HFF-Myc (cell line): ENCODE measurements around the gene ABCG1.

Source experiments
- DNase-seq: peaks from one replicate; pipeline ENCODE4 v3.0.0-alpha.2; 2011; ENCODE audit warnings: low read depth; ENCODE audit errors: extremely low read depth
- H3K4me3 ChIP-seq: replicated peaks from 2 replicates; pipeline ENCODE4 v1.5.1; 2011; ENCODE audit warnings: low read depth, mild to moderate bottlenecking, control low read depth, low read length
- TF ChIP-seq, protein P1 (sequence below): IDR thresholded peaks from 2 replicates; pipeline ENCODE4 v1.5.1; 2012; ENCODE audit warnings: mild to moderate bottlenecking, low read depth, low read length, control low read depth; ENCODE audit errors: missing control alignments

ABCG1 gene

DNA sequence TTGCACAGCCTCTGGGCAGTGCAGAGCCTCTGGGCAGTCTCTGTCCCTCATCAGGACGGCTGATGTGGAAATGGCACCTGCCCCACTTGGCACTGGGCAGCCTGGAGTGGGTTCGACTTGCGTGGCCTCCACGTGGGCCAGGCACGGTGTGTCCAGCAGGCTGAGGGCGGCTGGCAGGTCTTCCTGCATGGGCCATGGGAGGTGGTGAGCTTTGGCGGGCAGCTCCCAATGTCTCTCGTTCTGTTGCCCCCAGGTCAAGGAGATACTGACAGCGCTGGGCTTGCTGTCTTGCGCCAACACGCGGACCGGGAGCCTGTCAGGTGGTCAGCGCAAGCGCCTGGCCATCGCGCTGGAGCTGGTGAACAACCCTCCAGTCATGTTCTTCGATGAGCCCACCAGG lies 63.1 kb downstream of the ABCG1 start:
- TF ChIP-seq, protein P1, sequence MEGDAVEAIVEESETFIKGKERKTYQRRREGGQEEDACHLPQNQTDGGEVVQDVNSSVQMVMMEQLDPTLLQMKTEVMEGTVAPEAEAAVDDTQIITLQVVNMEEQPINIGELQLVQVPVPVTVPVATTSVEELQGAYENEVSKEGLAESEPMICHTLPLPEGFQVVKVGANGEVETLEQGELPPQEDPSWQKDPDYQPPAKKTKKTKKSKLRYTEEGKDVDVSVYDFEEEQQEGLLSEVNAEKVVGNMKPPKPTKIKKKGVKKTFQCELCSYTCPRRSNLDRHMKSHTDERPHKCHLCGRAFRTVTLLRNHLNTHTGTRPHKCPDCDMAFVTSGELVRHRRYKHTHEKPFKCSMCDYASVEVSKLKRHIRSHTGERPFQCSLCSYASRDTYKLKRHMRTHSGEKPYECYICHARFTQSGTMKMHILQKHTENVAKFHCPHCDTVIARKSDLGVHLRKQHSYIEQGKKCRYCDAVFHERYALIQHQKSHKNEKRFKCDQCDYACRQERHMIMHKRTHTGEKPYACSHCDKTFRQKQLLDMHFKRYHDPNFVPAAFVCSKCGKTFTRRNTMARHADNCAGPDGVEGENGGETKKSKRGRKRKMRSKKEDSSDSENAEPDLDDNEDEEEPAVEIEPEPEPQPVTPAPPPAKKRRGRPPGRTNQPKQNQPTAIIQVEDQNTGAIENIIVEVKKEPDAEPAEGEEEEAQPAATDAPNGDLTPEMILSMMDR: no peak
- DNase-seq: no peak
- H3K4me3 ChIP-seq: no peak overlapping the region

DNA sequence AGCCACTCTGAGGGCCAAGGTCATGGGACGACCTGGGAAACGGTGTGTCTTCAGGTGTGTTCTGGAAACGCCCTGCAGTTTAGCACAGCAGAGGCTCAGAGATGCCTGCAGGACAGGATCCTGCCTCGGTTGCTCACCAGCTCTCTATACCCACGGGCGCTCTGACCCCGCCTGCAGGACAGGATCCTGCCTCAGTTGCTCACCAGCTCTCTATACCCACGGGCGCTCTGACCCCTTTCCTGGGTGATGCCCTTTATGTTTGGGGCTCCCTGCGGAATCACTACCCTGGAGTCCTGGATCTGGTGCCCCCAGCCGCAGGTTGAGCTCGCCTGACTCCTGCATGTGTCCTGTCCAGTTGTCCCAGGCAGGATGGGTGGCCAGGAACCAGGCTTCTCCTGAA lies 63.8 kb downstream of the ABCG1 start:
- TF ChIP-seq, protein P1: no peak
- no peak for DNase-seq
- H3K4me3 ChIP-seq: no peak overlapping the region

GRCh38 chr21:42285569-42286245 lies 66.8 kb downstream of the ABCG1 start:
- TF ChIP-seq, protein P1: no peak
- H3K4me3 ChIP-seq: no peak overlapping the region
- no peak for DNase-seq

DNA sequence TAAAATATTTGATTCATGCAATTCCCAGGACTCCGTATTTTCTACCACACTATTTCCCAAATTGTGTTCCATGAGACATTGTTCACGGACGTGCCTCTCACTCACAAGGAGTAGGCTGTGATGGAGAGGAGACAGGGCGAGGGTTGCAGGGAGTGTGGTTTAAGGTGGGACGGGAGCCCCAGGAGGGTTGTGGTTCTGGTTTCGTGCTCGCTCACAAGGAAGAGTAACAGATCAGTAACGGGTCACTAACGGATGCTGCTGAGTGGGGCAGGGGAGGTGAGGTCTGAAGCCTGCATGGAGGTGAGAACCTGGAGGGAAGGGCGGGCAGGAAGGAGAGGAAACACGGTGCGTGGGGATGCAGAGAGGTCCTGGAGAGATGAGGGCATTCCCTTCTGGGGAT lies 67.5 kb downstream of the ABCG1 start:
- H3K4me3 ChIP-seq: no peak overlapping the region
- TF ChIP-seq, protein P1: no peak
- no peak for DNase-seq

DNA sequence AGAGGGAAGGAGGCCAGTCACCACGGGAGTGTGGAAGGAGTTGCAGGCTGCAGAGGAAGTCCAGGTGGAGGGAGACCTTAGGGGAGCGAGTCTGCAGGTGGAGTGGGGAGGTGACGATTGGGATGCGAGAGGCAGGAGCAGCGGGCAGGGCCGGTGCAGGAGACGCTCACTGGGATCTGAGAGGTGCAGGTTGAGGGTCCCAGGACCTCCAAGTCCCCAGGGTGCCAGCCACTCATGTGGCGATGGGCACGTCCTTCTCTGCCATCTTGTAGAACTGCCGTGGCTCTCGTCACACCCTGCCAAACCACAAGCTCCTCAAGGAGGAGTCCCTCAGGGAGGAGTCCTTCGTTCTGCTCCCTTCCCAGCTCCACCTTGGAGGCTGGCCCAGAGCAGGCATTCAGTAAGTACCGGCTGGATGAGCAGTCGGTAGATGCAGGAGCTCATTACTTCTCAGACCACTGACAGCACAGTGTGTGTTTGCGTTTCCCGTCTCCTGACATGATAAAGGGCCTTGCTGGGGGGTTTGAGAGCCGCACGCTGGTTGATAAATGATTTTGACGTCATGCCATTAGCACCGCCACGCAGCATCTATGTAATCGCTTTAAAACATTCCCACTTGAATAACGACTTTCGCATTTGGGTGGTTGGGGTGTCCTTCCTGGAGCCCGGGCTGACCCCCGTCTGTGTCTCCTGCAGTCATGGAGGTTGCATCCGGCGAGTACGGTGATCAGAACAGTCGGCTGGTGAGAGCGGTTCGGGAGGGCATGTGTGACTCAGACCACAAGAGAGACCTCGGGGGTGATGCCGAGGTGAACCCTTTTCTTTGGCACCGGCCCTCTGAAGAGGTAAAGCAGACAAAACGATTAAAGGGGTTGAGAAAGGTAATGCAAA lies 68.5 kb downstream of the ABCG1 start:
- DNase-seq: no peak
- TF ChIP-seq, protein P1: no peak
- no peak overlapping the region for H3K4me3 ChIP-seq

DNA sequence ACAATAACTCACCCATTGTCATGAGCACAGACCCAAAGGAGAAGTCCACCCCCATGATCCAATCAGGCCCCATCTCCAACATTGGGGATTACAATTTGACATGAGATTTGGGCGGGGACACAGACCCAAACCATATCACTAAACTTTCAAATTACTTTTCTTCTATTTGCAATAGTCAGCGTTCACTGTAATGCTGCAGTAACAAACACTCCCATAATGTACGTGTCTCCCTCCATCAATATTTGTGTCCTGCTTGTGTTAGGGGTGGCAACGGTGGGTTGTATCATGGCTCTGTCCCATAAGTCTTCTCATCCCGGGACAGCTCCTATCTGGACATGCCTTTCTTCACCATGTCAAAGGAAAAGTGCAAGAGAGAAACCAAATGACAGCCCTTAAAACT lies 70.0 kb downstream of the ABCG1 start:
- TF ChIP-seq, protein P1: no peak
- no peak for DNase-seq
- no peak overlapping the region for H3K4me3 ChIP-seq
